ENCODE measurements around the gene HSD17B1. TPM values are rescaled to one million over a fixed set of nuclear protein-coding genes. Genes with fewer than 3 reads are reported as not detected.
A peak's percentile ranks its signal among the peaks of the same experiment; 100 is the strongest.

HSD17B1 gene
- total RNA-seq, 1 experiment from 2014 or later, result 1.3 TPM

DNA sequence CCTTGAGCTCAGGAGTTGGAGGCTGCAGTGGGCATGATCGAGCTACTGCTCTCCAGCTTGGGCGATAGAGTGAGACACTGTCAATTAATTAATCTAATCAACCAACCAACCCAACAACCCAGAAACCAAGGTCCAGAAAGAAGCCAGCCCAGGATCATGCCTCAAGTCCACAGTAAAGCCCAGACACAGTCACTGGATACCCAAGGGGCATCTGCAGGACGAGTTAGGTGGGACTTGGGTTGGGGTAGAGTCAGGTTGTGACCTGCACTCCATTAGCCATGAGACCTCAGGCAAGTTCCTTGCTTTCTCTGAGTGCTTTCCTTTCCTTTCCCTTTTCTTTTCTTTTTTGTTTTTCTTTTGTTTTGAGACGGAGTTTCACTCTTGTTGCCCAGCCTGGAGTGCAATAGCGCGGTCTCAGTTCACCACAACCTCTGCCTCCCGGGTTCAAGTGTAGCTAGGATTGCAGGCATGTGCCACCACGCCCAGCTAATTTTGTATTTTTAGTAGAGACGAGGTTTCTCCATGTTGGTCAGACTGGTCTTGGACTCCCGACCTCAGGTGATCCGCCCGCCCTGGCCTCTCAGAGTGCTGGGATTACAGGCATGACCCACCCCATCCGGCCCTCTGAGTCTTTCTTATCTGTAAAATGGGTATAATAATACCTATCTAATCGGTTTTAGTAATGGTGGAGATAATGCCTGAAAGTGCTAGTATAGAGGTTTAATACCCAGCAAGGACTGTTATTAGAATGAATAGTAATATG is 3.5 kb upstream of the HSD17B1 start:
- TF ChIP-seq, protein P1, sequence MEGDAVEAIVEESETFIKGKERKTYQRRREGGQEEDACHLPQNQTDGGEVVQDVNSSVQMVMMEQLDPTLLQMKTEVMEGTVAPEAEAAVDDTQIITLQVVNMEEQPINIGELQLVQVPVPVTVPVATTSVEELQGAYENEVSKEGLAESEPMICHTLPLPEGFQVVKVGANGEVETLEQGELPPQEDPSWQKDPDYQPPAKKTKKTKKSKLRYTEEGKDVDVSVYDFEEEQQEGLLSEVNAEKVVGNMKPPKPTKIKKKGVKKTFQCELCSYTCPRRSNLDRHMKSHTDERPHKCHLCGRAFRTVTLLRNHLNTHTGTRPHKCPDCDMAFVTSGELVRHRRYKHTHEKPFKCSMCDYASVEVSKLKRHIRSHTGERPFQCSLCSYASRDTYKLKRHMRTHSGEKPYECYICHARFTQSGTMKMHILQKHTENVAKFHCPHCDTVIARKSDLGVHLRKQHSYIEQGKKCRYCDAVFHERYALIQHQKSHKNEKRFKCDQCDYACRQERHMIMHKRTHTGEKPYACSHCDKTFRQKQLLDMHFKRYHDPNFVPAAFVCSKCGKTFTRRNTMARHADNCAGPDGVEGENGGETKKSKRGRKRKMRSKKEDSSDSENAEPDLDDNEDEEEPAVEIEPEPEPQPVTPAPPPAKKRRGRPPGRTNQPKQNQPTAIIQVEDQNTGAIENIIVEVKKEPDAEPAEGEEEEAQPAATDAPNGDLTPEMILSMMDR (conservative IDR thresholded peaks at IDR 0.05), result no peak
- H3K9me3 ChIP-seq (ENCODE audit: insufficient read depth, low read depth), result no peaks in the 10 kb centered on the region
- no peaks in the 10 kb centered on the region for H3K9me2 ChIP-seq (ENCODE audit: insufficient read depth)
- no peak for DNase-seq
- no TSS peak for BruUV-seq (replicated peaks)
- H3K4me1 ChIP-seq (replicated peaks; ENCODE audit: insufficient read depth), result no peaks in the 10 kb centered on the region
- peak overlapping the region; percentile 40; the same call in 1 of the 2 replicates for H3K4me2 ChIP-seq
- H3K79me2 ChIP-seq (ENCODE audit: low read depth), result peaks cover 10% of the 10 kb centered on the region
- peaks cover 20% of the 10 kb centered on the region; the same call in 1 of the 2 replicates for H3F3A ChIP-seq (ENCODE audit: insufficient read depth, low read depth)
- intact Hi-C loops (cut with micrococcal nuclease; ENCODE audit: unreplicated experiment), result no loop called here
- ChIA-PET CTCF (interaction anchor here (1.6 kb wide), 1 partner anchor 17 kb away, joined by 4 read pairs; no protein-coding TSS in a partner anchor), POLR2A (ENCODE audit: unreplicated experiment) (no interaction called here)
- no peak overlapping the region for H3K4me3 ChIP-seq
- H3K36me3 ChIP-seq (ENCODE audit: low read depth), result no peaks in the 10 kb centered on the region
- H2AFZ ChIP-seq, result no peak overlapping the region
- H4K20me1 ChIP-seq (ENCODE audit: insufficient read depth), result no peaks in the 10 kb centered on the region
- no peaks in the 10 kb centered on the region for H3K27me3 ChIP-seq (ENCODE audit: insufficient read depth, low read depth)
- H3K27ac ChIP-seq, result no peak overlapping the region

DNA sequence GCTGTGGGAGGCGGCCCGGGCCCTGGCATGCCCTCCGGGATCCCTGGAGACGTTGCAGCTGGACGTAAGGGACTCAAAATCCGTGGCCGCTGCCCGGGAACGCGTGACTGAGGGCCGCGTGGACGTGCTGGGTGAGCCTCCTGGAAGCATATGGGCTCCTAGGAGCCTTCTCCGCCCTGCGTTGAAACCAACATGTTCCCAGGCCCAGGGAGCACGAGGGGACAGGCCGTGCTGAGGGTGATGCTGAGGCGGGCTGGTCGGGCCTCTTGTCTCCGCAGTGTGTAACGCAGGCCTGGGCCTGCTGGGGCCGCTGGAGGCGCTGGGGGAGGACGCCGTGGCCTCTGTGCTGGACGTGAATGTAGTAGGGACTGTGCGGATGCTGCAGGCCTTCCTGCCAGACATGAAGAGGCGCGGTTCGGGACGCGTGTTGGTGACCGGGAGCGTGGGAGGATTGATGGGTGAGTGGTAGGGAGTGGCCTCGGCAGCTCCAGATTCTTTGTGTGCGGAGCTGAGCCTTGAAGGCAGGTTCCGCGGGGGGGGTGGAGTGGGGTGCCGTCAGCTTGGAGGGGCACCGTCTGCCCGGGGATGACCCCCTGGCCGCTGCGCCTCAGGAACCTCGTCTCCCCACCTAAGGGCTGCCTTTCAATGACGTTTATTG is 567 bp downstream of the HSD17B1 start:
- intact Hi-C loops (cut with micrococcal nuclease; ENCODE audit: unreplicated experiment), result no loop called here
- no peaks in the 10 kb centered on the region for H3K36me3 ChIP-seq (ENCODE audit: low read depth)
- TF ChIP-seq, protein P1 (conservative IDR thresholded peaks at IDR 0.05), result no peak
- TF ChIP-seq EZH2 (IDR thresholded peaks at IDR 0.05; ENCODE audit: low read depth), result no peak
- peak overlapping the region; percentile 98 for H3K4me2 ChIP-seq
- no peaks in the 10 kb centered on the region for H4K20me1 ChIP-seq (ENCODE audit: insufficient read depth)
- peak overlapping the region; percentile 99; the same call in 1 of the 2 replicates for H3K4me3 ChIP-seq
- CTCF ChIA-PET, result interaction anchor here (0.6 kb wide), 1 partner anchor 82 kb away, joined by 3 read pairs; no protein-coding TSS in a partner anchor
- H3K27me3 ChIP-seq (ENCODE audit: insufficient read depth, low read depth), result no peaks in the 10 kb centered on the region
- no peaks in the 10 kb centered on the region for H3K9me3 ChIP-seq (ENCODE audit: insufficient read depth, low read depth)
- no peaks in the 10 kb centered on the region for H3K4me1 ChIP-seq (replicated peaks; ENCODE audit: insufficient read depth)
- H3K9me2 ChIP-seq (ENCODE audit: insufficient read depth), result no peaks in the 10 kb centered on the region
- peaks cover 11% of the 10 kb centered on the region; the same call in 1 of the 2 replicates for H3F3A ChIP-seq (ENCODE audit: insufficient read depth, low read depth)
- POLR2A ChIA-PET (ENCODE audit: unreplicated experiment), result no interaction called here
- no peak overlapping the region for H2AFZ ChIP-seq
- no peak overlapping the region for H3K27ac ChIP-seq
- peaks cover 24% of the 10 kb centered on the region for H3K79me2 ChIP-seq (ENCODE audit: low read depth)
- no TSS peak for BruUV-seq (replicated peaks)
- DNase-seq, result no peak

DNA sequence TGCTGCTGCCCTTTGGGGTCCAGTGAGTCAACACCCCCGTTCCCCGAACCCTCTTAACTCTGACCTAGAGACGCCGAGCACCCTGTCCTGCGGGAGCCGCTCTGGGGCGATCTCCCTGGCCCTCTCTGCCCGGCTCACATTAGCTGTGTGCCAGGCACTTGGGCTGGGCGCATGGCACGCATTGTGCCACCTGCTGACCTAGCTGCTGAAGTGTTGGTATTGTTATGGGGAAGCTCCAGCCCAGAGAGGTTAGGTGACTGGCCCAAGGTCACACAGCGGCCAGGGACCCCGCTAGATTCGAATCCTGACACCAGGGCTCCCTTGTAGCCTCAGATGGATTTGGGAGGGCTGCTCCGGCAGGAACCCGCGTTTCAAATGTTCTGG is 1.1 kb downstream of the HSD17B1 start:
- POLR2A ChIA-PET (ENCODE audit: unreplicated experiment), result no interaction called here
- BruUV-seq (replicated peaks), result no TSS peak
- peaks cover 24% of the 10 kb centered on the region for H3K79me2 ChIP-seq (ENCODE audit: low read depth)

More for the DNA sequence above, 1.1 kb downstream of the HSD17B1 start:
- CTCF ChIA-PET, result no interaction called here
- peaks cover 11% of the 10 kb centered on the region; the same call in 1 of the 2 replicates for H3F3A ChIP-seq (ENCODE audit: insufficient read depth, low read depth)
- H3K9me2 ChIP-seq (ENCODE audit: insufficient read depth), result no peaks in the 10 kb centered on the region
- no peaks in the 10 kb centered on the region for H3K4me1 ChIP-seq (replicated peaks; ENCODE audit: insufficient read depth)
- H3K27ac ChIP-seq, result peak overlapping the region; percentile 58
- no peaks in the 10 kb centered on the region for H3K9me3 ChIP-seq (ENCODE audit: insufficient read depth, low read depth)
- H3K4me2 ChIP-seq, result peak overlapping the region; percentile 98
- no peak for DNase-seq
- H3K4me3 ChIP-seq, result peak overlapping the region; percentile 99
- no peaks in the 10 kb centered on the region for H3K36me3 ChIP-seq (ENCODE audit: low read depth)
- H2AFZ ChIP-seq, result peak overlapping the region; percentile 83
- intact Hi-C loops (cut with micrococcal nuclease; ENCODE audit: unreplicated experiment), result no loop called here
- no peaks in the 10 kb centered on the region for H3K27me3 ChIP-seq (ENCODE audit: insufficient read depth, low read depth)
- no peaks in the 10 kb centered on the region for H4K20me1 ChIP-seq (ENCODE audit: insufficient read depth)
- TF ChIP-seq EZH2 (IDR thresholded peaks at IDR 0.05; ENCODE audit: low read depth), result no peak
- TF ChIP-seq, protein P1 (conservative IDR thresholded peaks at IDR 0.05), result no peak
